ENCODE measurements around the gene PXDC1. TPM values are rescaled to one million over a fixed set of nuclear protein-coding genes. Genes with fewer than 3 reads are reported as not detected.

Gene PXDC1
- total RNA-seq, 3 donors from 2014 or later, result 3.1 to 27.9 (median 9.2) TPM

DNA sequence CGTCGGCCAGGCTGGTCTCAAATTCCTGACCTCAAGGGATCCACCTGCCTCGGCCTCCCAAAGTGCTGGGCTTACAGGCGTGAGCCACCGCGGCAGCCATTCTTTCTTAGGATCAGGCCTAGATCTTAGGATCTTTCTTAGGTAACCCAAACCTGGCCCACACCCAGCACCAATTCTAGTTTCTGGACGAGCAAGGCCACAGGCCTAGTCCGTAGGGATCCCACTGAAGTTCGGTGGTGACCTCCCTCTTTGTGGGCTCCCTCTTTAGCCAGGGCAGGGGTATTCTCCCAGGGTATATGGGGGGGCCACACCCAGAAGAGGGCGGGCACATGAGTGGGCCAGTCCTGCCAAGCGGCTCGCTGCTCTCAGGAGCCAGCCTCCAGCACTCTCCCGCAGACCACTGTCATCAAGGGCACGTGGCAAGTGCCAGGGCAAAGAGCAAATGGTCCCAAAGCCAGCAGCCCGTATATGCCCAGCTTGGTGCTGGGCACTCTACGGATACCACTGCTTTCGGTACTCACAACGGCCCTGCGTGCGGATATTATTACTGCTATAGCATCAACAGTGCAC lies 6.5 kb downstream of the PXDC1 start:
- DNase-seq (no peak), ATAC-seq (no peak)
- no peaks in the 10 kb centered on the region for H3K36me3 ChIP-seq (ENCODE audit: low read depth)
- TF ChIP-seq, protein P1, sequence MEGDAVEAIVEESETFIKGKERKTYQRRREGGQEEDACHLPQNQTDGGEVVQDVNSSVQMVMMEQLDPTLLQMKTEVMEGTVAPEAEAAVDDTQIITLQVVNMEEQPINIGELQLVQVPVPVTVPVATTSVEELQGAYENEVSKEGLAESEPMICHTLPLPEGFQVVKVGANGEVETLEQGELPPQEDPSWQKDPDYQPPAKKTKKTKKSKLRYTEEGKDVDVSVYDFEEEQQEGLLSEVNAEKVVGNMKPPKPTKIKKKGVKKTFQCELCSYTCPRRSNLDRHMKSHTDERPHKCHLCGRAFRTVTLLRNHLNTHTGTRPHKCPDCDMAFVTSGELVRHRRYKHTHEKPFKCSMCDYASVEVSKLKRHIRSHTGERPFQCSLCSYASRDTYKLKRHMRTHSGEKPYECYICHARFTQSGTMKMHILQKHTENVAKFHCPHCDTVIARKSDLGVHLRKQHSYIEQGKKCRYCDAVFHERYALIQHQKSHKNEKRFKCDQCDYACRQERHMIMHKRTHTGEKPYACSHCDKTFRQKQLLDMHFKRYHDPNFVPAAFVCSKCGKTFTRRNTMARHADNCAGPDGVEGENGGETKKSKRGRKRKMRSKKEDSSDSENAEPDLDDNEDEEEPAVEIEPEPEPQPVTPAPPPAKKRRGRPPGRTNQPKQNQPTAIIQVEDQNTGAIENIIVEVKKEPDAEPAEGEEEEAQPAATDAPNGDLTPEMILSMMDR (IDR thresholded peaks at IDR 0.05), result no peak
- peaks cover 16% of the 10 kb centered on the region for H3K4me1 ChIP-seq (ENCODE audit: low read depth)
- H3K9me3 ChIP-seq, result no peaks in the 10 kb centered on the region
- no peak overlapping the region for H3K4me3 ChIP-seq
- intact Hi-C loops (cut with DNase I, micrococcal nuclease), result loop anchor here (5.0 to 10.0 kb wide), 5 partner anchors 80 to 247 kb away; no protein-coding TSS in a partner anchor

DNA sequence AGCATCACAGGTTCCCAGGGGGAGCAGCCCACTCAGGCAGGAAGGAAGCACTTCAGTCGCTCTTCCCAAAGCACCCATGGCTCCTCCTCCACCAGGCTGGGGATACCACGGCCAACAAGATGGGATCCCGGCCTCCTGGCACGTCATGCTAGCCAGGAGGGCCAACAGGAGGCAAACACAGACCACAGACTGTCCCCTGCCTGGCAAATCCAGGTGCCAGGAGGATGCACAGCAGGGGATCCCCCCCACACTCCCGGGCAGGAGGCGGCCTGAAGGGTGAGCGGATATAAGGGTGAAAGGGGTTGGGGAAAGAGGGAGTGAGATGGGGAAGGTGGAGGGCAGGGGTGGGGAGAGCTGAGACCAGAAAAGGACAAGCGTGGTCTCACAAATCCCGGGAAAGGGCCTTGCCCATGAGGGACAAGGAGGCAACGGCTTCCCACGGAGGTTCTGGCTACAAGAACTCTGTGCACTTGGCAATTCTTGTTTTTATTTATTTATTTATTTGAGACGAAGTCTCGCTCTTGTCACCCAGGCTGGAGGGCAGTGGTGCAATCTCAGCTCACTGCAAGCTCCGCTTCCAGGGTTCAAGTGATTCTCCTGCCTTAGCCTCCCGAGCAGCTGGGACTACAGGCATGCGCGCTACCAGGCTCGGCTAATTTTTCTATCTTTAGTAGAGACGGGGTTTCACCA lies 7.2 kb downstream of the PXDC1 start:
- no peak overlapping the region for H3K4me3 ChIP-seq
- H3K9me3 ChIP-seq, result no peaks in the 10 kb centered on the region
- DNase-seq (no peak), ATAC-seq (no peak)
- intact Hi-C loops (cut with DNase I, micrococcal nuclease), result loop anchor here (5.0 to 10.0 kb wide), 5 partner anchors 80 to 248 kb away; no protein-coding TSS in a partner anchor
- TF ChIP-seq, protein P1 (IDR thresholded peaks at IDR 0.05), result no peak
- H3K4me1 ChIP-seq (ENCODE audit: low read depth), result peaks cover 11% of the 10 kb centered on the region
- H3K36me3 ChIP-seq (ENCODE audit: low read depth), result no peaks in the 10 kb centered on the region

DNA sequence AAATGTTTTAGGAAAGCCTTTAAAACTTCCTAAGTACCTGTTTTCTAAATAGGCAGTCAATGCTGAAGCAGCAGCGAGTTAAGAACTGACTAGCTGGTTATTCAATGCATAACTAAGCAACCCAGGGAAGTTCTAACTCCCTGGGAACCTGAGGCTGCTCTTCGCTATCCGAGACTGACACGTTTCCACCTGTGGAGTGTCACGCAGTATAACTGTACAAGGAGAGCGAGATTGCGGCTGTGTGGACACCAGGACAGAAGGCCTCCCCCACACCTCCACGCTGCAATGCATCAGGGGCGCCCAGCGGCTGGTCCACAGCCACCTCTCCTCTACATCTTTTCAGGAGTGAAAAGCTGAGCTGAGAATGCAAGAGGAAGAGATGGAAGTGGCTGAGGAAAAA lies 8.0 kb downstream of the PXDC1 start:
- DNase-seq (no peak), ATAC-seq (no peak)
- no peaks in the 10 kb centered on the region for H3K36me3 ChIP-seq (ENCODE audit: low read depth)
- peaks cover 6% of the 10 kb centered on the region for H3K4me1 ChIP-seq (ENCODE audit: low read depth)
- no peak overlapping the region for H3K4me3 ChIP-seq
- no peaks in the 10 kb centered on the region for H3K9me3 ChIP-seq
- intact Hi-C loops (cut with DNase I, micrococcal nuclease), result loop anchor here (5.0 to 10.0 kb wide), 5 partner anchors 81 to 249 kb away; no protein-coding TSS in a partner anchor
- TF ChIP-seq, protein P1 (IDR thresholded peaks at IDR 0.05), result no peak

DNA sequence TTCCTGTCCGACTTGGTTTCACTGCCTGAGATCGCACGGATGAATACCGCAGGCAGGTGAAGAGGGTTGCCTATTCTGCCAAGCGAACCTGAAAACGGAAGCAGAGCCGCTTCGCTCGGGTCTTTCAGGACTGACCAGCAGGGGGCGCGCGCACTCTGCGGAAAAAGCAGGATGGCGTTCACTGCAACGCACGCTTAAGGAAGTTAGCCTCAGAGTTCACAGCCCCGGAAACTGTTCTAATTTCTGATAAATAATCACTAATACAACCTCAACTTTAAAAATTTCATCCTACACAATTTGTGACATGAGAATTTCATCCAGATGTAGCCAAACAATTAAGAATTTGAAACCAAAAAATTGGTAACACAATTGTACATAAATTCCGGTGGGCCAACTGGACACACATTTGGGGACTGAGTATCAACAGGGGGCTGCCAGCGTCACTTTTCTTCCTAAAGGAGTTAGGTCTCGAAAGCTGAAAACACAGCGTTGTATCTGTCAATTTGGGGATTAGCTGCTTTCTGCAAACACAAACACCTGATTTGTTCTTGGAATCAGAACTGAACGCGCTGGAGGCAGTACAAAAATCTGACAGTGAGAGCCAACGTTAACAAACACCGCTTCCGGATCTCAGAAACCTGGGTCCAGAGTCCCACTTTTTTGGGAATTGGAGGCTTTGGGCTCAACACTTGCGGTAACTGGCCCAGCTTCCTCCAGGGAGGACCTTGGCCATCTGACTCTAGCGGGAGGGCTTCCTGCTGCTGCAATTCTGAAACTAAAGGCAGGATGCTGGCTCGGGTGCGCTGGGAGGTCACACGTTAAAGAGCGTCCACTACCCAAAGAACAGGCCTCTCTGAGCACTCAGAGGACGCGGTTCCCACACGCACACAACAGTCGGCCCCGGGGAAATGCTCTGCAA lies 8.8 kb downstream of the PXDC1 start:
- DNase-seq, result peak; percentile 89 to 94 (median 92)
- Histone ChIP-seq H3K4me1 (ENCODE audit: low read depth) (peaks cover 6% of the 10 kb centered on the region), H3K4me3 (no peak overlapping the region), H3K36me3 (ENCODE audit: low read depth) (no peaks in the 10 kb centered on the region), H3K9me3 (no peaks in the 10 kb centered on the region)
- intact Hi-C loops (cut with DNase I, micrococcal nuclease), result loop anchor here (5.0 to 10.0 kb wide), 5 partner anchors 82 to 250 kb away; no protein-coding TSS in a partner anchor
- peak; percentile 94 for ATAC-seq
- TF ChIP-seq, protein P1 (IDR thresholded peaks at IDR 0.05), result peak; percentile 86

DNA sequence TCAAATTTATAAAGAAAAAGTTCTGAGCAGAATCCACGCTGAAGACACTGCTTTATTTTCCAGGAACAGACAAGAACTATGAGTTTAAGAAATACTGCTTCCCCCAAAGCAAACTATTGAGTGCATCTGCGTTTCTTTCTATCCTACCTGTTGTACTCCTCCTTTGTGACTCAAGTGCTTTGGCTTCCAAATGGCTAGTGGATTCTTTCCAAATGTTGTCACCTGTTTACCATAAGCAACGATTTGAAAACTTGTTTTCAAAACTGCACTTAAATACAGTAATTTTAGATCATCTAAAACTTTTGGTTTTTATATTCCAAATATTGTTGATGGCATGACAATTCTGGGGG lies 9.5 kb downstream of the PXDC1 start:
- Histone ChIP-seq H3K4me1 (ENCODE audit: low read depth) (peaks cover 6% of the 10 kb centered on the region), H3K4me3 (no peak overlapping the region), H3K36me3 (ENCODE audit: low read depth) (no peaks in the 10 kb centered on the region), H3K9me3 (no peaks in the 10 kb centered on the region)
- intact Hi-C loops (cut with DNase I, micrococcal nuclease), result loop anchor here (5.0 to 10.0 kb wide), 5 partner anchors 83 to 250 kb away; no protein-coding TSS in a partner anchor
- ATAC-seq (no peak), DNase-seq (no peak)
- TF ChIP-seq, protein P1 (IDR thresholded peaks at IDR 0.05), result no peak

Data from mucosa of descending colon (tissue), 3 donors.